Measurements from ENCODE around the gene SMARCA2.

- TF ChIP-seq CTCF (IDR thresholded peaks at IDR 0.05) (no peak), POLR2A (IDR thresholded peaks at IDR 0.05) (no peak)
These were observed 48.3 kb upstream of the SMARCA2 start for GRCh38 chr9:1966725-1967366.

Data from testis (tissue), 2 donors.